ENCODE data around the gene MTERF1. TPM values are rescaled to one million over a fixed set of nuclear protein-coding genes. Genes with fewer than 3 reads are reported as not detected.
"Not testable (repeated sequence)": the region's sequence is repeated elsewhere in the genome, so short reads cannot be mapped to it uniquely, and the experiment has no call there.

MTERF1 gene
- total RNA-seq, 4 donors from 2014 or later: 4.4 to 12.5 (median 7.1) TPM

DNA sequence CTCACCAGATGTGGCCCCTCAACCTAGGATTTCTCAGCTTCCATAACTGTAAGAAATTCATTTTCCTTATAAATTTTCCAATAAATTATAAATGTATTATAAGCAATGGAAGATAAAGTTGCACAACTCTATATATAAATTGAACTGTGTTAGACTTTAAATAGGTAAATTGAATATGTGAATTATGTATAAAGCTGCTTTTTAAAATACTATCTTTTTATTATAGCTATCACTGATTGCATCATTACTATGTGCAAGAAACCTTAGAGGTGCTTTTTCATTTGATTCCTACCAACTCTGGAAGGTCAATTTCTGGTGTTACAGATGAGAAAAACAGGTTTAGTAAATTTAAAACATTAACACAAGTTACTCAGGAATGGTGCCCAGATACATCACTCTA lies 8.4 kb downstream of the MTERF1 start:
- peaks cover 0 to 17% of the 10 kb centered on the region in 2 donors for H3K36me3 ChIP-seq
- no peaks in the 10 kb centered on the region for H3K9me3 ChIP-seq
- no peak for ATAC-seq
- no peak overlapping the region for H3K4me3 ChIP-seq
- no peaks in the 10 kb centered on the region for H3K4me1 ChIP-seq
- H3K27me3 ChIP-seq: no peaks in the 10 kb centered on the region
- no peak overlapping the region for H3K27ac ChIP-seq
- TF ChIP-seq, protein P1, sequence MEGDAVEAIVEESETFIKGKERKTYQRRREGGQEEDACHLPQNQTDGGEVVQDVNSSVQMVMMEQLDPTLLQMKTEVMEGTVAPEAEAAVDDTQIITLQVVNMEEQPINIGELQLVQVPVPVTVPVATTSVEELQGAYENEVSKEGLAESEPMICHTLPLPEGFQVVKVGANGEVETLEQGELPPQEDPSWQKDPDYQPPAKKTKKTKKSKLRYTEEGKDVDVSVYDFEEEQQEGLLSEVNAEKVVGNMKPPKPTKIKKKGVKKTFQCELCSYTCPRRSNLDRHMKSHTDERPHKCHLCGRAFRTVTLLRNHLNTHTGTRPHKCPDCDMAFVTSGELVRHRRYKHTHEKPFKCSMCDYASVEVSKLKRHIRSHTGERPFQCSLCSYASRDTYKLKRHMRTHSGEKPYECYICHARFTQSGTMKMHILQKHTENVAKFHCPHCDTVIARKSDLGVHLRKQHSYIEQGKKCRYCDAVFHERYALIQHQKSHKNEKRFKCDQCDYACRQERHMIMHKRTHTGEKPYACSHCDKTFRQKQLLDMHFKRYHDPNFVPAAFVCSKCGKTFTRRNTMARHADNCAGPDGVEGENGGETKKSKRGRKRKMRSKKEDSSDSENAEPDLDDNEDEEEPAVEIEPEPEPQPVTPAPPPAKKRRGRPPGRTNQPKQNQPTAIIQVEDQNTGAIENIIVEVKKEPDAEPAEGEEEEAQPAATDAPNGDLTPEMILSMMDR (IDR thresholded peaks at IDR 0.05): no peak
- TF ChIP-seq POLR2AphosphoS5 (IDR thresholded peaks at IDR 0.05): no peak
- TF ChIP-seq POLR2A (IDR thresholded peaks at IDR 0.05): no peak

DNA sequence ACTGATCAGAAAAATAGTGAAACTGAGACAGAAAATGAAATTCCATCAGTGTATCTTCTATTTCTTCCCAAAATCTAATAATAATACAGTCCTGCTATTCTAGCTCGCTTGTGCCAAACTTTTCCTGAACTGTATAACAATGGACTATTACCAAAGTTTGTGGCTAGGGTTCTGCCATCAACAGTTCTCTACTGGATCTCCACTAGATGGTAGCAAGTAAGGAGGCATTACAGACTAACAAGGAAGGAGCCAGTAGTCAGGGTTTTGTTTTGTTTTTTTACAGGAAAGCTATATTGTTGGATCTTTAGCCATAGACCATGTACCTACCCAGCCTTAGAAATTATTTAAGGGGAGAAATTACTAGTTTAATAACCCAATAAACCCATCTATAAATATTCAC lies 10.8 kb downstream of the MTERF1 start:
- TF ChIP-seq EP300 (IDR thresholded peaks at IDR 0.05): no peak
- TF ChIP-seq POLR2AphosphoS5 (IDR thresholded peaks at IDR 0.05): no peak
- TF ChIP-seq, protein P1 (IDR thresholded peaks at IDR 0.05): no peak
- TF ChIP-seq POLR2A (IDR thresholded peaks at IDR 0.05): no peak
- ATAC-seq: no peak
- H3K4me1 ChIP-seq: peaks cover 0 to 3% (median 0%) of the 10 kb centered on the region in 3 donors
- H3K4me3 ChIP-seq: no peak overlapping the region
- H3K27me3 ChIP-seq: no peaks in the 10 kb centered on the region
- WGBS, 2 donors (ENCODE audit: low coverage in 1 of 2): 89 to 100% methylated on average over 1 of the region's 1 CpG
- H3K27ac ChIP-seq: no peak overlapping the region
- H3K36me3 ChIP-seq: peaks cover 0 to 17% of the 10 kb centered on the region in 2 donors
- no peaks in the 10 kb centered on the region for H3K9me3 ChIP-seq

DNA sequence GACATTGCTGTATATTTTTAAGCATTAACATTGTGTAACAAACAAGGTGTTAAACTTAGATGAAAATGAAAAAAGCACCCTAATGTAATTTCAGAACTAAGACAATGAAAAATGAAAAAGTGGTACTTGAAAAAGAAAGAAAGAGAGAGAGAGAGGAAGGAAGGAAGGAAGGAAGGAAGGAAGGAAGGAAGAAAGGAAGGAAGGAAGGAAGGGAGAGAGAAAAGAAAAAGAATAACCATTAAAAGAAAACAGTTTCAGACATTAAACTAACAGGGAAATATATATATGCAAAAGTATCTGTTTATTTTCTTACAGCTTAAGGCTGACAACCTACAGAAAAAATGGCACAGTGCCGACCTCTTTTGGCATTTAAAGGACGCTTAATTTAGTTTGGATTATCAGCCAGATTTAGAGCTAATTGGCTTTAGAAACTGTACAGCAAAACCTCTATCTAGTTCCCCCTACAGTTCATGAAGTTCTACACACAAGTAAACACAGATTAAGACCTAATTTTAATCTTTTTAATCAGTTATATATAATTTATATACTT lies 13.8 kb downstream of the MTERF1 start:
- 4 to 19% methylated on average over 2 of the region's 2 CpGs for WGBS, 2 donors (ENCODE audit: low coverage in 1 of 2)
- ATAC-seq: no peak
- H3K27ac ChIP-seq: no peak overlapping the region
- TF ChIP-seq POLR2AphosphoS5 (IDR thresholded peaks at IDR 0.05): no peak
- TF ChIP-seq EP300 (IDR thresholded peaks at IDR 0.05): no peak
- TF ChIP-seq, protein P1 (IDR thresholded peaks at IDR 0.05): no peak
- TF ChIP-seq POLR2A (IDR thresholded peaks at IDR 0.05): no peak
- no peak overlapping the region for H3K4me3 ChIP-seq
- H3K27me3 ChIP-seq: no peaks in the 10 kb centered on the region
- H3K36me3 ChIP-seq: no peaks in the 10 kb centered on the region
- H3K9me3 ChIP-seq: no peaks in the 10 kb centered on the region
- H3K4me1 ChIP-seq: peaks cover 0 to 3% (median 0%) of the 10 kb centered on the region in 3 donors

DNA sequence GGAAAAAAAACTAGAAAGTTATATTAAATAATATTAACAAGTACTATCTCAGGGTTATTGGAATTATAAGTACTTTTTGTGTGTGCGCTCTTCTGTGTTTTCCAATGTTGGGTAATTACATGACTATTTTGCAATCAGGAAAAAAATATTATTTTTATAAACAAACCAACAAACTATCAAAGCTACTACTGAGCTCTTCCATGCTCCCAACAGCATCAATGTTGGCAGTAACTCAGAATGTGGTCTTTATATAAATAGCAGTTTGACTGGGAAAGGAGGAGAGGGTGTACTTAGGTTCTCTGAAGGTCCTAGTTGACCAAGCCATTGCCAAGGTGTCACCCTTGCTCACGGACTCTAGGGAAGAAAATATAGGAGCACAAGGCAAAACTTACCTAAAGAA lies 15.0 kb downstream of the MTERF1 start:
- Histone ChIP-seq H3K4me1 (peaks cover 0 to 3% (median 0%) of the 10 kb centered on the region in 3 donors), H3K36me3 (no peaks in the 10 kb centered on the region), H3K4me3 (no peak overlapping the region), H3K27me3 (no peaks in the 10 kb centered on the region), H3K9me3 (no peaks in the 10 kb centered on the region), H3K27ac (no peak overlapping the region)
- no peak for ATAC-seq
- 93 to 94% methylated on average over 2 of the region's 2 CpGs for WGBS, 2 donors (ENCODE audit: low coverage in 1 of 2)
- TF ChIP-seq POLR2A (IDR thresholded peaks at IDR 0.05): no peak
- TF ChIP-seq, protein P1 (IDR thresholded peaks at IDR 0.05): no peak
- no peak for TF ChIP-seq EP300 (IDR thresholded peaks at IDR 0.05)
- TF ChIP-seq POLR2AphosphoS5 (IDR thresholded peaks at IDR 0.05): no peak

DNA sequence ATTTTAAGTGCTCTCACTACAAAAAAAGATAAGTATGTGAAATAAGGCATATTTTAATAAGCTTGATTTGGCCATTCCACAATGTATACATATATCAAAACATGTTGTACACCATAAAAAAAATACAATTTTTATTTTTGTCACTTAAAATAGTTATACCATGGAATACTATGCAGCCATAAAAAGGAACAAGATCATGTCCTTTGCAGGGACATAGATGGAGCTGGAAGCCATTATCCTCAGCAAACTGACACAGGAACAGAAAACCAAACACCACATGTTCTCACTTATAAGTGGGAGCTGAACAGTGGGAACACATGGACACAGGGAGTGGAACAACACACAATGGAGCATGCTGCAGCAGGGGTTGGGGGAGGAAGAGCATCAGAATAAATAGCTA lies 15.9 kb downstream of the MTERF1 start:
- H3K4me3 ChIP-seq, H3K36me3 ChIP-seq, H3K4me1 ChIP-seq, H3K27ac ChIP-seq, H3K9me3 ChIP-seq, ATAC-seq, H3K27me3 ChIP-seq: not testable (repeated sequence)

Data from gastroesophageal sphincter (tissue), 4 donors.